HG03159 (cell line): ENCODE measurements around the gene SCEL.
"Not testable (repeated sequence)": the region's sequence is repeated elsewhere in the genome, so short reads cannot be mapped to it uniquely, and the experiment has no call there.

Source experiments
- ATAC-seq: cut with Tn5 transposase; IDR thresholded peaks from one replicate; pipeline ENCODE4 v1.9.1; 2021; ENCODE audit warnings: mild to moderate bottlenecking, moderate library complexity; ENCODE audit not compliant: unreplicated experiment

SCEL gene

GRCh38 chr13:77535448-77535847 lies at the start of gene SCEL:
Gene SCEL (plus strand): TSS chr13:77535706. CDS start chr13:77555876, 20,170 bp downstream.
- ATAC-seq: no peak

GRCh38 chr13:77489566-77490337 lies 45.8 kb upstream of the SCEL start:
- no peak for ATAC-seq

GRCh38 chr13:77492982-77493381 lies 42.5 kb upstream of the SCEL start:
- ATAC-seq: peak; percentile 81

GRCh38 chr13:77494226-77494625 lies 41.3 kb upstream of the SCEL start:
- no peak for ATAC-seq

- ATAC-seq: no peak
Observed at GRCh38 chr13:77497350-77497749, 38.2 kb upstream of the SCEL start.

- ATAC-seq: no peak
Observed at GRCh38 chr13:77497835-77498234, 37.7 kb upstream of the SCEL start.

GRCh38 chr13:77502104-77502720 lies 33.3 kb upstream of the SCEL start:
- peak; percentile 88 for ATAC-seq

- no peak for ATAC-seq
Observed at GRCh38 chr13:77503398-77503797, 32.1 kb upstream of the SCEL start.

GRCh38 chr13:77506874-77507273 lies 28.6 kb upstream of the SCEL start:
- ATAC-seq: no peak

- no peak for ATAC-seq
Observed at GRCh38 chr13:77507931-77508776, 27.4 kb upstream of the SCEL start.

GRCh38 chr13:77508959-77509620 lies 26.4 kb upstream of the SCEL start:
- no peak for ATAC-seq

GRCh38 chr13:77510156-77510555 lies 25.4 kb upstream of the SCEL start:
- ATAC-seq: no peak

- no peak for ATAC-seq
Observed at GRCh38 chr13:77511552-77511951, 24.0 kb upstream of the SCEL start.

- ATAC-seq: peak; percentile 80
Observed at GRCh38 chr13:77513719-77514335, 21.7 kb upstream of the SCEL start.

- peak; percentile 82 for ATAC-seq
Observed at GRCh38 chr13:77514336-77514726, 21.2 kb upstream of the SCEL start.

- no peak for ATAC-seq
Observed at GRCh38 chr13:77515785-77516184, 19.7 kb upstream of the SCEL start.

GRCh38 chr13:77516342-77516789 lies 19.1 kb upstream of the SCEL start:
- peak; percentile 41 for ATAC-seq

- ATAC-seq: no peak
Observed at GRCh38 chr13:77518266-77518665, 17.2 kb upstream of the SCEL start.

GRCh38 chr13:77519396-77519795 lies 16.1 kb upstream of the SCEL start:
- ATAC-seq: not testable (repeated sequence)

- no peak for ATAC-seq
Observed at GRCh38 chr13:77519808-77520207, 15.7 kb upstream of the SCEL start.

- no peak for ATAC-seq
Observed at GRCh38 chr13:77521194-77521593, 14.3 kb upstream of the SCEL start.
